Sciatic nerve (tissue), 2 donors: Measurements from ENCODE around the gene PASK. TPM values are rescaled to one million over a fixed set of nuclear protein-coding genes. Genes with fewer than 3 reads are reported as not detected.
"Not testable (repeated sequence)": the region's sequence is repeated elsewhere in the genome, so short reads cannot be mapped to it uniquely, and the experiment has no call there.

Experiments
- ATAC-seq: fragments of 200-7000 bp; cut with Tn5 transposase; one replicate; pipeline ENCODE4 v1.9.1; 2020; ENCODE audit warnings: mild to moderate bottlenecking, moderate library complexity
- DNase-seq: peaks from one replicate; pipeline ENCODE4 v3.0.0-alpha.2; 2020; ENCODE audit warnings: low spot score
- intact Hi-C: fragments of 100-400 bp; cut with DNase I; formaldehyde crosslinking; loops from one replicate; pipeline ENCODE4 v1.14.2; 2022
- total RNA-seq: library from RNA; stranded (reverse); fragmentation: NEBNext Ultra II Directional; extraction: Animal tissue kit (Norgen Biotek cat#: 25700); gene quantifications from one replicate; pipeline ENCODE4 v1.2.1, GENCODE V29; 2021
- donor health status: DM: no; HTN: no; CAD: no.
- donor health status: DM: no; HTN: no; CAD: no.

The PASK gene
- total RNA-seq, 1 donor from 2014 or later: 7.0 TPM

GRCh38 chr2:241094172-241094571 lies 55.1 kb downstream of the PASK start:
- intact Hi-C loops: no loop called here
- no peak for ATAC-seq
- no peak for DNase-seq

DNA sequence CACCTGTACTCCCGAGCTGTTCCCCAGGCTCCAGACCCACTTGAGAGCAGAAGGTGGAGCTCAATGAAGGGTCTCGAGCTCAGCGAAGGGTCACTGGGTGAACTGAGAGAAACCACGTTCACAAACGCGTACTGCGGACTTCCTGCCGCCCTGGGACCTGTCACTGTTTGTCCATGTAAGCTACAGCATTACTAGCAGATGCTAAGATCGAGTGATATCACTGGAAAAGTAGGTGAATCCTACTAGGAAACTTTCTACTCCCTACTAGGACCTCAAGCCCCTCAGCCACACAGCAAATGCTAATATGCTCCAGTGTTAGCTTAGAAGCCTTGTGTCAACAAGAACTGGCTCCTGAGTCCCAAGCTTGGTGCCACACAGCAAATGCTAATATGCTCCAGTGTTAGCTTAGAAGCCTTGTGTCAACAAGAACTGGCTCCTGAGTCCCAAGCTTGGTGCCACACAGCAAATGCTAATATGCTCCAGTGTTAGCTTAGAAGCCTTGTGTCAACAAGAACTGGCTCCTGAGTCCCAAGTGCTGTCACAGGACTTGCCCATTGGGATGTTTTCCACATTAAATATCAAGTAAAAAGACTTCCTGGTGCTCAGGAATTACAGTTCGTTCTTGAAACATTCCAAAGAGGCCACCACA lies 56.0 kb downstream of the PASK start:
- ATAC-seq, intact Hi-C loops, DNase-seq: not testable (repeated sequence)

DNA sequence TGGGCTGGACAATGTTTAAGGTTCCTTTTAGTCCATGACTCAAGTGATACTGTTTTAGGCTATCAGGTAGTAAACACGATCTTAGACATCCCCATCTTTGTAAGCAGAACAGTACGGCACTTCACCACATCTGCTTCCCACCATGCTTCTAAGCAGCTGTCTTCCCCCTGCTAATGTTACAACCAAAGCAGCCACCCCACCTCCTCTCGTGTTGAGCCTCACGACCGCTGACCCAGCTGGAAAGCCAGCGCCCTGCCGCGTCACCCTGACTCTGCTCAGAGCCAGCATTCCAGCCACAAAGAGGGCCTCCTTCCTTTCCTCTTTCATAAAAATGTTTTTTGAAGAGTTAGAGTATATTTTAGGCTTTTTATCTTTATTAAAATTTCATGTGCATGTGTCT lies 56.6 kb downstream of the PASK start:
- DNase-seq (no peak), ATAC-seq (no peak)
- intact Hi-C loops: no loop called here

GRCh38 chr2:241091734-241092445 lies 57.4 kb downstream of the PASK start:
- ATAC-seq (peak; percentile 11), DNase-seq (no peak)
- intact Hi-C loops: no loop called here

DNA sequence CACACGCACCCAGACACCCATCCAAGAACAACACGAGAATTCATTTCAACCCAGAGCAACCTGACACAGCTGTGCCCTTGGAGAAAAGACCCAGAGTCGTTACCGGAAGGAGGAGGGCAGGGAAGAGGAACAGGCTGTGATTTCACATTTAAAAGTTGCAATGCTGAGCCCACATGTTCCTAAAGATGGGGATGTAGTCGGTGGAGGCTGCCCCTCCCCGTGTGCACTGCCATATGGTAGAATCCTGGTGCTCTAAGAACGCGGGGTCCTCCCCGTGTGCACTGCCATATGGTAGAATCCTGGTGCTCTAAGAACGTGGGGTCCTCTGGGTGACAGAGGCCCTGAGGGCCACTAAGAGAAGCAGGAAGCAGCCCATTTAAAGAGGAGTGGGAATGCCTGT lies 58.1 kb downstream of the PASK start:
- no peak for DNase-seq
- ATAC-seq: peak; percentile 30
- intact Hi-C loops: no loop called here

GRCh38 chr2:241088791-241089732 lies 60.2 kb downstream of the PASK start:
- DNase-seq (no peak), ATAC-seq (no peak)
- intact Hi-C loops: no loop called here

DNA sequence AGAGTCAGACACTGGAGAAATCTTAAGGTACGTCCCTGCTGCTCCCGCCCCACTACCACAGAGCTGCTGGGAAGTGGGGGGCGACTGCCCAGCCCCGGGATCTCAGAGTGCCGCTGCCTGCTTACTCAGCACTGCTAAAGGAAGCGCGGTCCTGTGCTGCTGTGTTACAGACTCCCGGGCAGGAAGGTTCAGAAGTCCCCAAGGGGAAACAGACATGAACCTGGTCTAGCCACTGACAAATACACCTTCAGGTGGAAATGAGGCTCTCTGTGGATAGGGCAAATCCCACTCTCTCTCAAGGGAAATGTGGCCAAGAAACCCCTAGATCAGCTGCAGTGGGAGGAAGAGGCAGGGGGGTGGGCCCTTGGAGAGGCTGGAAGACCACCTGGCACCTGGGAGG lies 60.9 kb downstream of the PASK start:
- intact Hi-C loops: no loop called here
- DNase-seq (no peak), ATAC-seq (no peak)

- intact Hi-C loops: no loop called here
- ATAC-seq (no peak), DNase-seq (no peak)
Observed at GRCh38 chr2:241087420-241088268, 61.6 kb downstream of the PASK start.

GRCh38 chr2:241084856-241085444 lies 64.3 kb downstream of the PASK start:
- ATAC-seq (no peak), DNase-seq (no peak)
- intact Hi-C loops: no loop called here

DNA sequence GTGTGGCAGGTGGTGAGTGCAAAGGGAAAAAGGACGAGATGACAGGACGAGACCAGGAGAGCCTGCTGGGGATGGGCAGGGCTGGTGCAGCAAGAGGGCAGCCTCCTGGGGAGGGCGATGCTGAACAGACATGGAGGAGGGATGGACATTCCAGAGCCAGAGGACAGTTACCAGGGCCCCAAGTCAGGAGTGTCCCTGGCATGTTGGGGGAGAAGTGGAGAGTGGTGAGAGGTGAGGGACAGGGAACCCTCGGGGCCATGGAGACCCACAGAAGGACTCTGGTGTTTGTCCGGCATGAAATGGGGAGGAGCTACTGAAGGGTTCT lies 66.2 kb downstream of the PASK start:
- DNase-seq: no peak
- ATAC-seq: no peak
- intact Hi-C loops: no loop called here

- no peak for DNase-seq
- no peak for ATAC-seq
- intact Hi-C loops: no loop called here
Observed at GRCh38 chr2:241082341-241083090, 66.8 kb downstream of the PASK start.

GRCh38 chr2:241081643-241082340 lies 67.5 kb downstream of the PASK start:
- intact Hi-C loops: no loop called here

DNA sequence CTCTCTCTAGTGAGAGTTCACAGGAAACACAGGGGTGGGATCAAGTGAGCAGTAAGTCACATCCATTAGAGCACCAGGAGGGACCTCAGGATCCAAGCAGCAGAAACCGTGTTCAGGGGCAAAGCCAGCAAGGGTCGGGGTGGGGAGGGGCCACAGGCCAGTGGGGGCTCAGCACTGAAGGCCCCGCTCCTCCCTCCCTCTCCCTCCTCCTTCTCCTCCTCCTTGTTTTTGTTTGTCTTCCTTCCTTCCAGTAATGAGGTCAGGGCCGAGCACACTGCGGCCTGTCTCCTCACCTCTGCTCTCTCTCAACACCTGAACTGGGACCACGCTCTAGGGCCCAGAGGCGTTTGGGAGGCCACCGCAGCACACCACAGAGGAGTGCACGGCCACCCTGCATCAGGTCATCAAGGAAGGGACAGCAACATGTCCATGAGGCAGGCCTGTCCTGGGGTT lies 68.1 kb downstream of the PASK start:
- ATAC-seq (peak; percentile 56), DNase-seq (no peak)
- intact Hi-C loops: no loop called here

More at GRCh38 chr2:241081643-241082340, 67.5 kb downstream of the PASK start:
- DNase-seq: no peak
- peak; percentile 45 for ATAC-seq

- intact Hi-C loops: no loop called here
- ATAC-seq: peak; percentile 57
- no peak for DNase-seq
Observed at GRCh38 chr2:241080405-241081189, 68.7 kb downstream of the PASK start.

DNA sequence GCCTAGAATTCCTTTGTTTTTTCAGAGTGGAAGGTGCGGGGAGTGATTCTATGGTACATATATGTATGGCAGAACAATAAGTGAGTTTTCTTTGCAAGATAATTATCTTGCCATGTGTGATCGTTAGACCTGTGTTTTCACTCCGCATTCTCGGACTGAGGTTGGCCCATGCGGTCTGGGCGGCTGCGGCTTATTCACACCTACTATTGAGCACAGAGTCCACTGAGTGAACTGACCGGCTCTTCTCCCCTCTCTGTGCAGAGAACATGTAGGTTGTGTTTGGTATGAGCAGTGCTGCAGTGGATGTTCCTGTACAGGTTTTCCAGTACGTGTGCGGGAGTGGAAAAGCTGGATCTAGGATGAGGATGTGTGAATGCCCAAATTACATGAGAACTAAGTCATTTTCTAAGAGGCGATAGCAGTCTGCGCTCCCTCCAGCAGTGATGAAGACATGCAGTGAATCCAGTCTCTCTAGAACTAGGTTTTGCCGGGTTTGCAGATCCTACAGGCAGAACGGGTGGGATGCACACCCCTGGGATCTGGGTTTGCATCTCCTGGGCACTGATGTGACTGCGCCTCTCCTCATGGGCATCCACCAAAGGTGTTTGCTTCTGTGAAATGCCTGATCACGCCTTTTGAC lies 74.3 kb downstream of the PASK start:
- DNase-seq (no peak), ATAC-seq (no peak)
- intact Hi-C loops: no loop called here
